Left hindlimb (tissue), 1 donor: Measurements from ENCODE around the gene PM20D1.
A peak's percentile ranks its signal among the peaks of the same experiment; 100 is the strongest.
"Not testable (repeated sequence)": the region's sequence is repeated elsewhere in the genome, so short reads cannot be mapped to it uniquely, and the experiment has no call there.

Experiments
- DNase-seq: peaks from one replicate; pipeline ENCODE4 v3.0.0-alpha.2; 2018

Gene PM20D1

GRCh38 chr1:205840146-205840923 lies 9.6 kb downstream of the PM20D1 start:
- no peak for DNase-seq

- no peak for DNase-seq
These were observed 12.5 kb downstream of the PM20D1 start for GRCh38 chr1:205837382-205837970.

- no peak for DNase-seq
These were observed 15.2 kb downstream of the PM20D1 start for GRCh38 chr1:205834751-205835150.

GRCh38 chr1:205832326-205832751 lies 17.6 kb downstream of the PM20D1 start:
- DNase-seq: no peak

- no peak for DNase-seq
These were observed 22.3 kb downstream of the PM20D1 start for GRCh38 chr1:205827623-205828022.

GRCh38 chr1:205826995-205827394 lies 22.9 kb downstream of the PM20D1 start:
- no peak for DNase-seq

- DNase-seq: no peak
These were observed 23.7 kb downstream of the PM20D1 start for GRCh38 chr1:205826016-205826806.

- no peak for DNase-seq
These were observed 25.8 kb downstream of the PM20D1 start for GRCh38 chr1:205824180-205824579.

GRCh38 chr1:205823260-205823659 lies 26.7 kb downstream of the PM20D1 start:
- not testable (repeated sequence) for DNase-seq

- no peak for DNase-seq
These were observed 27.5 kb downstream of the PM20D1 start for GRCh38 chr1:205822397-205822796.

GRCh38 chr1:205817988-205818387 lies 31.9 kb downstream of the PM20D1 start:
- DNase-seq: no peak

- DNase-seq: no peak
These were observed 32.6 kb downstream of the PM20D1 start for GRCh38 chr1:205817364-205817763.

- DNase-seq: no peak
These were observed 36.2 kb downstream of the PM20D1 start for GRCh38 chr1:205813755-205814058.

- peak; percentile 95 for DNase-seq
These were observed 36.8 kb downstream of the PM20D1 start, which contains the start of gene SLC41A1 for GRCh38 chr1:205812878-205813754. Gene SLC41A1, minus strand, starts transcription at chr1:205813198. Its CDS starts 2,757 bp downstream, at chr1:205810441.

- DNase-seq: peak; percentile 64
These were observed 37.6 kb downstream of the PM20D1 start for GRCh38 chr1:205812271-205812877.

- DNase-seq: no peak
These were observed 38.3 kb downstream of the PM20D1 start for GRCh38 chr1:205811660-205812059.

GRCh38 chr1:205810448-205811157 lies 39.3 kb downstream of the PM20D1 start:
- no peak for DNase-seq

GRCh38 chr1:205809942-205810345 lies 40.0 kb downstream of the PM20D1 start:
- no peak for DNase-seq

- no peak for DNase-seq
These were observed 40.5 kb downstream of the PM20D1 start for GRCh38 chr1:205809469-205809868.

GRCh38 chr1:205805082-205805711 lies 44.7 kb downstream of the PM20D1 start:
- no peak for DNase-seq

- no peak for DNase-seq
These were observed 45.3 kb downstream of the PM20D1 start for GRCh38 chr1:205804605-205805004.
